UCSD-AML1 (cell line): ENCODE measurements around the gene CCDC9B.

Experiments used
- DNase-seq: peaks from one replicate; lab custom pipeline; 2025; ENCODE audit not compliant: unreplicated experiment; lab: John Stamatoyannopoulos, UW

The CCDC9B gene

DNA sequence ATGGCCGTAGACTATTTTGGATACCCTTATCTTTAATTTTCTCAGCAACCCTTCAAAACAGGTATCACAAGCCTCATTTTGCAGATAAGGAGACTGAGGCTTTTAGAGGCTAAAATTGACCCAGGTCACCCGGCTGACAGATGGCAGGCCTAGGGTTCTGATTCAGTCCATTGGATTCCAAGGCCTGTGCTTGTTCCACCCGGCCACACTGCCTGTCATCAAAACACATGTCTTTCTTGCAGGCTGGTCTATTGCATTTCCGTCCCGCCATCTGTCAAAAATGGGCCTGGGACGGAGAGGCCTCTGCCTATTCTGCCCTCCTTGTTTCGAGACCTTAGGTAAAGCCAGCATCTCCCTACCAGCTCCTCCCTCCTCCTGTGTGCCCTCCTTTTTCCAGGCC is 9.1 kb downstream of the CCDC9B start:
- DNase-seq, result no peak

DNA sequence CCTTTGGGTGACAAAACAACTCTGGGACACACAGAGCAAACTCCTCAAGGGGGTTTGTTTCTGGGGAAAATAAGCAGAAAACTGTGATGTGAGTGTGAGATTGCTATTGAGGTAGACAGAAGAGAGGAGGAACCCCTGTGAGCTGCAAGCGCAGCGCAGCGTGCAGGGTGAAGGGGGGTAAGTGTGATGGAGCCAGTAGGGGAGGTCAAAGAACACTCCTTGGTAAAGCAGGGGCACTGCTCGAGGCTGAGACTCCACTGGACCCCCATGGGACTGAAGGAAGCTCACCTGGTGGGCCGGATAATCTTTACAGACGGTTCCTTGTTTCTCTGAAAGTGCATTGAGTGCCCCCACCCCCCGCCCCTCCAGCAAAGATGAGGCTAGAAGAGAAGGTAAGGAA is 9.7 kb downstream of the CCDC9B start:
- no peak for DNase-seq

DNA sequence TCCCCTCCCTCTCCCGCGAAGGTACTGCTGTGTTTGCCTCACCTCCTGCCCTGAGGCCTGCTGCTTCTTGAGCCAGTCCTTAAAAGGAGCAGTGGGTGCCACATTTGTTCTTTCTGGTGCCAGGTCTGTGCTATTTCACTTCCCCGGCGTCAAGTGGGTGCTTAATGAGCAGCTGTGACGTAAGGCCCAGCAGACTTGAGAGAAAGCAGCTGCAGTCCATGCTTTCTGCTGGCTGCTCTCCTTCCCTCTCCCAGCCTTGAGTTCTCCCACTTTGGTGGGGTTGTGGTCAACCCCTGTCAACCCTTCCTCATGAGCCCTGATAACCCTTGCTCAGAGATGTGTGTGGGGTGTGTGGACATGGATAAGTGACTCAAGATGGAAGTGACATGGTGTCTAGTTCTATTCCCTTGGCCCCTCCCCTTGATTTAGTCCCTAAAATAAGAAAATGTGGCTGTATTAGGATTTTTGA is 10.3 kb downstream of the CCDC9B start:
- DNase-seq, result peak; percentile 77

DNA sequence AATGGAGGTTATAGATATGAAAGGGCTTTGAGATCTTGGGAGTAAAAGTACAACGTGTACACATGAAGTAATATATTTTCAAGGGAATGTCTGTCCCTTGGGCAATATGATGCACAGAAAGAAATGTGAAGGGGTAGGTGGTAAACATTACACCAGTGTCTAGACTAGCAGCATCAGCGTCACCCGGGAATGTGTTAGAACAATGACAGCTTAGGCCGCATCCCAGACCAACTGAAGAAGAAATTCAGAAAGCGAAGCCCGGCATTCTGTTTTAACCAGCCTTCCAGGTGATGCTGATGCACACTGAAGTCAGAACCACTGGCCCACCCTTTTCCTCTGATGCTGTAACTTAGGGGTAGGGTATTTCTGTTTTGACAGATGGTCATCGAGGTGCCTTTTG is 10.9 kb downstream of the CCDC9B start:
- DNase-seq, result no peak

DNA sequence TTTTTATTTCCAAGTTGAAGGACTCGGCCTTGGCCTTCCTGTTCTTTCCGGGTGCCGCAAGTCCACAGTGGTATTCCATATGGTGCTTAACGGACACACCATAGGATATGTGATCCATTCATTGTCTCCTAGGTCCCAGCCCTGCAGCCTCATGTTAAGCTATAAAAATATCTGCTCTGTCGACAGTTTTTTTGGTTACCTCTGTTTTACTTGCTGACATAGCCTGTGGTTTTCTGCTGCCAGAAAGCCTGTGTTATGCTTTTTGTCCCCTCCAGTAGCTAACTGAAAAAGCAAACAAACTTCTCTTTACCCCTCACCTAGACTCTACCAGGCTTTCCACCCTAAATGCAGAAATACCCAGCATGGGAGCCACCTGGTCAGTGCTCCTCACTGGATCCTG is 12.0 kb downstream of the CCDC9B start:
- no peak for DNase-seq

DNA sequence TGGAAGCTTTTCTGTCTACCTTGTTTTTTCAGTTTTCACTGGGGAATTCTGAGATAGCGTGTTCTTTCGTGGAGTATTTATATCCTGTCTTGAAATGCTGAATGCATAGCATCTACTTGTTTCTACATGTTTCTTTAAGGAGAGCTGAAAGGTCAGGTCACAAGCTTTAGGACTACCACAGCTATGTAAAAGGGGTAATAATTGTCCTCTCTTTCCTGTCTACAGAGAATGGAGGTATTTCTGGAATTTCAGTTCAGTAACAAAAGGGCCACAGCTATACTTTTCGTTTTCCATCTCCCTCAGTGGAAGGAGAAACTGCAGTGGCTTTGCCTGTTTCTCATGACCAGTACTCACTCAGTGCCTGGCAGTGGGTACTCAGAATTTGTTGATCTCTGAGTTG is 12.6 kb downstream of the CCDC9B start:
- no peak for DNase-seq

DNA sequence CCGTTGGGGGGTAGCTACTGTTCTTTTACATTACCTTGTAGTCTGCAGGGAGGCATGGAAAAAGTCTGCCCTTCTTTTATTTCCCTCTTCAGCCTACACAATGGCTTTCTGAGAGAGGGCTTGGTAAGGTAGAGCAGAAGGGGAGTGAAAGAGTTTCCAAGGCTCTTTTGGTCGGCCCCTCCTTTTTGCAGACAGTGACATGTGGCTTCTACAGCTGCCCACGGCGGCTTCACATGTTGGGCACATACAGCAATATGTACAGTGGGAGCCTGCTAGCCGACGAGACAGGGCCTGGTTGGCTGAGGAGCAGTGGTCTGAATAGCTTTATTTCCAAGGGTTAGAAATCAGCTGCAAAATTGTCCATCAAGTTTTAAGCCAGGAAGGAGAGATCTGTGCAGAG is 13.3 kb downstream of the CCDC9B start:
- DNase-seq, result no peak

DNA sequence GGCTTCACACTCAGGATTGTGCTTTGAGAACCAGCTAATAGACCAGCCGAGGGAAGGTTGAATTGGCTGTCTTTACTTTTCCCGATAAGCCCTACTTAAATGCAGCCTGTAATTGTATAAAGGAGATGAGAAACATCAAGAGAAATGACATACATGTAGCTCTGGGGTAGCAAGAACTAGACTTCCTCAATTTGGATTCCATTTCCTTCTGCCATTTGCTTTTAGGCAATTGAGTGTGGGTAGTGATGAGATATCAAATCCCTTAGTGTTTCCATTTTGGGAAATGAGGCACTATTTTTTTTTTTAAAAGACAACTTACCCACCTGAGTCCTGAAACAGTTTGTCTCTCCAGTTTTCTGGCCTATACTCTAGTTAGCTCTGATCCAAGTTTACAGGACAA is 15.0 kb downstream of the CCDC9B start:
- no peak for DNase-seq

DNA sequence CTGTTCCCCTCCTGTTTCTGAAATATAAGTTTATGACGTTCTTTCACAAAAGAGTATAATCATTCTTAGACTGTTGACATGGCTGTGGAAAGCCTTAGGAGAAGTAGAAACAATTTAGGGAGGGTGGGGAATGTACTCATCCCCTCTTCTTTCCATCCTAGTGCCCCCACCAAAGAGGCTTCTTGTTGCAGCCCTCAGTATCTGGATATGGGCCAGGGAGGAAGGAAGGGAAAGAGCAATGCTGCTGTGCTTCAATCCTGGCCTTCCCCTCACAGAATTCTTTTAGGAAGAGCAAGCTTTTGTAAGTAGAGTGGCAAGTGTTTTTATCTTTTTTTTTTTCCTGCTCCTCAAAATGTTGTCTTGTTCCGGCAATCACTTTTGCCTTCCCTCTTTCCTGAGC is 15.6 kb downstream of the CCDC9B start:
- no peak for DNase-seq

DNA sequence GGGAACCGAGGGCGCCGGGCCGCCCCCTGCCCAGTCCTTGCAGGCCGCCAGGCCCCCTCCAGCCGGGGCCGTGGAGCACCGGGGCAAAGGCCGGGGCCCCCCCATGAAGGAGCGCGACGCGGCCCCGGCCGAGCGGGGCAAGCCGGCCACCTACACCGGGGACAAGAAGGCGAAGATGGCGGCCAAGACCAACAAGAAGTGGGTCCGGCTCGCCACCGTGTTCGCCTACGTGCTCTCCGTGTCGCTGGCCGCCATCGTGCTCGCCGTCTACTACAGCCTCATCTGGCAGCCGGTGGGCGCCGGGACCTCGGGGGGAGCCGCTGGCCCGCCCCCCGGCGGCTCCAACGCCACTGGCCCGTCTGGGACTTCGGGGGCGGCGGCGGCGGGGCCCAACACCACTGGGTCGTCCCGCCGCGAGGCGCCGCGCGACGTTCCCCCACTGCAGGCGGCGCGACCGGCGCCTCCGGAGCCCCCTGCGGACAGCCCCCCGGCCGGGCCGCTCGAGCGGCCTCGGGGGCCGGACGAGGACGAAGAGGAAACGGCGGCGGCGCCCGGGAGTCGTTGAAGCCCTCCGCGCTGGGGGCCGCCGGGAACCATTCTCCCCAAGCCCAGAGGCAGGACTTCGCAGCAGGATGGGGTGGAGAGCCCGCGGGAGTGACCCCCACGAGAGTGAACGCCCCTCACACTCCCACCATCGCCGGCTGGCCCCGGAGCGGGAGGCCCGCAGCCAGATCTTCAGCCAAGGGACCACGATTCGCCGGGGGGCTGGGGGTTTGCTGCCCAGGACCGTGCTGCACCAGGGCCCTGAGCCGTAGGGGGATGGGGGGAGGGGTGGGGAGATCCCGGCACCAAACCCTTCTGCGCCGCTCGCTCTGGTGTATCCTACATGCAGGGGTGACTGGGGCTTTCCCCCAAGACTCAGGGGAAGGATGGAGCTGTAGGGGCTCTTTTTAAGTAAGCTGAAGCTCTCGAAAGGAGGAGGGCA is 16.5 kb downstream of the CCDC9B start:
- no peak for DNase-seq

DNA sequence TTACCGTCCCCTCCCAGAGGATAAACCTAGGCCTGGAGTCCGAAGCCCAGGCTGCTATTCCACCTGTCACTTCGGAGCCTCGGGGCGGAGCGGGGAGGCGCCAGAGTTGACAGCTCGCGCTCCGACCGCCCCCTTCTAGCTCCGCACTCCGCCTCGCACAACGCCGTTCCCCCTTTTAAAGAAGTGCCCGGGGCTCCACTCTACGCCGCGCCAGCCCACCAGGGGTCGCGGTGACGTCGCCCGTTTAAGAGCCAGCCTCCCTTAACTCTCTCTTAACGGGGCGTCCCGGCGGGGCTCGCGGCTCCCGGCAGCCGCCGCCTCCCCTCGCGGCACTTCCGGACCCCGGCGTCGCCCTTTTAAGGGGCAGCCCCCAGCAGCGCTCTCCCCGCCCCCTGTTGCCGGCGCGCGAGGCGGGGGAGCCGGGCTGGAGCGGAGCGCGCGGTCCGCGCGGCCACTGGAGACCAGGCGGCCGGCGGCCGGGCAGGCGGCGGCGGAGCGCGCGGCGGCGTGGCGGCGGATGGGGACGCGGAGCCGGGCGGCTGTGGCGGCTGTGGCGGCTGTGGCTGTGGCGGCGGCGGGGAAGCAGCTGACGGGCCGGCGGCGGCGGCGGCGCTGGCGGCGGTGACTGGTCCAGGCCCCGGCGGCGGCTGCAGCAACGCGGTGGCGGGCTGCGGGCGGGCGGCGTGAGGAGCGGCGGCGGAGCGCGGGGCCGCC is 17.3 kb downstream of the CCDC9B start, which contains the start of gene INAFM2:
INAFM2 (plus strand) TSS at position 454 of the 714 bp plus-strand sequence. CDS start 364 bp downstream, outside the sequence.
- peak; percentile 98 for DNase-seq

DNA sequence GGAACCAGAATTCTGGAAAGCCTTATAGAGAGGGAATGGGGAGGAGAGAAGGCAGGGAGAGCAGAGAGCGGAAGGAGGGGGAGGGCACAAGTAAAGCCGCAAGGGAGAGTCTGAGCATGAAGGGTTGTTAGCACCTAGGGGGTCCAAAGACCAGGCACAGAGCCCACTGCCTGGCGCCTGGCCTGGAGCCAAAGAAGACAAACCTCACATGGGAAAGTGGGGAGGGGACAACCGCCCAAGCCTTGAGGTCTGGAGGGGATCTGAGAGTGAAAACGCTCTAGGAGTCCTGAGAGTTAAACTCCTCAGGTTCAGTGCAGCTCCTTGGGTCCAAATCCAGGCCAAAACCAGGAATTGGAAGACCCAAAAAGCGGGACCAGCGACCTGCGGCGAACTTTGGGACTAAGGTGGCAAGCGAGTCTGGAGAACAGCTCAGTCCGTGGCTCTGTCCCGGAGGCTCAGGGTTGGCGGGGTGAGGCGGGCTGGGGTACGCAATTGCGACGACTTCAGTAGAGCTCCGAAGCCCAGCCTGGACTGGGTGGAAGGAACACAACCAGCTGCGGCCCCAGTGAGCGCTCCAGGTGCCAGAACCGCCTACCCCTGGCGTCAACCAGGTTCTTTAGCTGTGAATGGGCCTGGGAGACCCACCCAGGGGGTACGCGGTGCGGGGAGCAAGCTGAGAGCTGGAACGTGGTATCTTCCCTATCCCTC is 18.1 kb downstream of the CCDC9B start:
- DNase-seq, result no peak

DNA sequence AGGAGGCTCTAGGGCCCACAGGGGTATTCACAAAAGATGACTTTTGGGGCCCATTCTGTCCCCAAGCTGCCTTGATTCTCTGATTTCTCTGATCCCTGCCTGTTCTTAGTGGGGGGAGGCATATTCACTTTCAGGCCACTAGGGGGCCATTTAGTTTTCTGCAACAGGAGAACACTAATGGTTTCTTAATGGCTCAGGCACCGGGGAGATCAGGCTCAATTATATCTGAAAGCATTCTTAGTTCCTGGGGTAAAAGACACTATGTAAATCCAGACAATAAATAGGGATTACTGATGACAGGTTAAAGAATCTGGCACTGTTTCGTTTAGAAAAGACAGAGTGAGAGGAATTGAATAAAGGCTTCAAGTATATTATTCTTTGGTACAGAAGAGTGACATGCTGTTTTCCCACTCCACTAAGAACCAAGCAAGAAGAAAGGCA is 19.8 kb downstream of the CCDC9B start:
- DNase-seq, result no peak

DNA sequence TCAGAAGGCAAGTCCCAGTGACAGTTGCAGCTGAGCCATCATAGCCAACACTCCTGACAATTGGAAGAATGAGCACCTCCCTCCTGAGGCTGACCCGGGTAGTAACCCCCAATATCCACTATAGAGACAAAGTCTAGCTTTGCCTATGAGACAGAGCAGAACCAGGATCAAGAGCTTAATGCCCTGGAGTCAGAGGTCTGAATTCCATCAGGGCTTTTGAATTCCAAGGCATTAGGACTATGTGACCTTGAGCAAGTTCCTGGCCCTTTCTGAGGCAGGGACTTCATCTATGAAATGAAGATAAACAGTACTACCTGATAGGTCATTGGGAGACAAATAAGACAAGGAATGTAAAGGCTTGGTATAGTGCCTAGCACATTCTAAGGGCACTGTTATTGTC is 20.3 kb downstream of the CCDC9B start:
- no peak for DNase-seq

DNA sequence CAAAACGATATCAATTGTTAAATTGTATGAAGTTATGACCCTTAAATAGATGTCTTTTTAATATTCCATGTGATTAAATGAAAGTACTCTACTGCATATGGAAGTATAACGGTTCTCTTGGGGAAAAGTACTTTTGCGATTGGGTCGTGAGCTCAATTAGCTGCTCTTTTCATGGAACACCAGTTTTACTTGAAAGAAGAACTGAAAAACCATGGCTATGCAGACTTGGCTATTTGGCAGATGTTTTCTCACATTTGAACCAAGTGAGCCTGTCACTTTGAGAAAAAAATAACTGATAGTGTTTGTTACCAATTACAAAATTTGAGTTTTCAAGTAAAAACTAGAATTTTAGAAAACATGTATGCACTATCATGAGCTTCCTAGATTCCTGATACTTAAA is 23.2 kb downstream of the CCDC9B start:
- DNase-seq, result no peak

DNA sequence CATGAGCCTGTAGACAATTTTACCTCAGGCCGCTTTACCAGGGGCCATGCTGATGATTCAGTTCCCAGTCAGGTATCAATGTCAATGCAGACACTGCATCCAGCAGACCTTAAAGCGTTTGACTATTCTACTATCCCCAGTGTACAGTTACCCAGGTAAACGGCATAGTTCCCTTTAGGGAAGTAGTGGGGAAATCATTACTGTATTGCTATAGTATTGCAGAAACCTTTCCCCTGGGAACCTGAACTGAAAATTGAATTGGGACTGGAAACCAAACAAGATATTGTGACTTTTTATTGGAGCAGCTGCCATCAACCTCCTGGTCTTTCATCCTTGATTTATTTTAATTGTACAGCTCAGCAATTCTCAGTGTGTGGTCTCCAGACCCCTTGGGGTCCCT is 23.8 kb downstream of the CCDC9B start:
- DNase-seq, result no peak

DNA sequence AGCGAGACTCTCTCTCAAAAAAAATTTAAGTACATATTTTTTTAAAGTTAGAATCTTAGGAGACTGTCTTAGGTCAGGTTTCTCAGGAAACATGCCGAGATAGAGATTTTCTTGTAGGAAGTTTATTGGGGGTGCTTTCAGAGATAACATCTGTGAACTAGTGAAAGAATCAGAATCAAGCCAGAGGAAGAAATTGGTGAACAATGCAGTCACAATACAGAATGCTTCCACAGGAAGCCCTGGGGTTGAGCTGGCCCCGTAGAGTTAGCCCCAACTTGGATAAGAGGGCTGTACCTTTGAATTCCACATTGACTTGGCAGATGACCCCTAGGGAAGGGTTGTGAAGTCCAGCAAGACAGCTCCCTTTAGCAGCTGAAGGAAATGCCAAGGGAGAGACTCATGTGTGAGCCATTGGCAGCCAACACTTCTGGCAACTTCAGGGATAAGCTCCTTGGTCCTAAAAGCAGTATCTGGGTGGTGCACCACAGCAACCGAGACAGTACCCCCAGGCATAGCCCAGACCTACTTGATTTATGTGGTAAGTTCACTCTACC is 25.9 kb downstream of the CCDC9B start:
- no peak for DNase-seq

DNA sequence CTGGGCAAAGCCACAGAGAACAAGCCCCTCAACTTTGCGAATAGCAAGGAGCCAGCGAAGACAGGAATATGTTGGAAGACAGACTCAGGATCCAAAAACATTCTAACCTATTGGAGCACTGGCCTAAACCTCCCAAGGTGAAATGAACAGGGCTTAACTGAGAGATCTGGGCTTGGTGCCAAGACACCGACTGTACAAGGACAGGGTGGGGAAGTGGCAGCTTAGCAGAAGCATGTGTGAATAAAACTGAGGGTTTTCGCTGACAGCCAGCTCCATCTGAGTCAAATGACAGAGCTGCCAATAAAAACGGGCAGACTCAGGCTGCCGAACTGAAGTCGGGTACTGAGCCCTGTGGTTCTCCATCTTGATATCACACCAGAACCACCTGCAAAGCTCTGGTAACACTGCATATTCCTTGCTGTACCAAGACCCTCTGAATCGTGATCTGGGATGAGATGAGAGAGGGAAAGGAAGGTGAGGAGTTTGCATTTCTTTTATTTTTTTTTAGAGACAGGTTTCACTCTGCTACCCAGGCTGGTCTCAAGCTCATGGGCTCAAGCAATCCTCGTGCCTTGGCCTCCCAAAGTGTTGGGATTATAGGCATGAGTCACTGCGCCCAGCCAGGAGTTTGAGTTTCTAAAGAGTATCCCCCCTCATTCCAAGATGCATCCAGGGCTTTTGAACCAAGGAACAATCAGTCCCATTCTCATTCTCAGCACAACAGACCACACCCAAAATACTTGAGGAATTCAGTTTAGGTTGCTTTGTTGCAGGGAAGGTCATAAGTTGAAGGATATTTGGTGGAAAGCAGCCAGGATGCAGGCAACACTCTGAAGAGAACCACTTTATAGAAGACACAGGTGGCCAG is 27.0 kb downstream of the CCDC9B start:
- DNase-seq, result peak; percentile 55

DNA sequence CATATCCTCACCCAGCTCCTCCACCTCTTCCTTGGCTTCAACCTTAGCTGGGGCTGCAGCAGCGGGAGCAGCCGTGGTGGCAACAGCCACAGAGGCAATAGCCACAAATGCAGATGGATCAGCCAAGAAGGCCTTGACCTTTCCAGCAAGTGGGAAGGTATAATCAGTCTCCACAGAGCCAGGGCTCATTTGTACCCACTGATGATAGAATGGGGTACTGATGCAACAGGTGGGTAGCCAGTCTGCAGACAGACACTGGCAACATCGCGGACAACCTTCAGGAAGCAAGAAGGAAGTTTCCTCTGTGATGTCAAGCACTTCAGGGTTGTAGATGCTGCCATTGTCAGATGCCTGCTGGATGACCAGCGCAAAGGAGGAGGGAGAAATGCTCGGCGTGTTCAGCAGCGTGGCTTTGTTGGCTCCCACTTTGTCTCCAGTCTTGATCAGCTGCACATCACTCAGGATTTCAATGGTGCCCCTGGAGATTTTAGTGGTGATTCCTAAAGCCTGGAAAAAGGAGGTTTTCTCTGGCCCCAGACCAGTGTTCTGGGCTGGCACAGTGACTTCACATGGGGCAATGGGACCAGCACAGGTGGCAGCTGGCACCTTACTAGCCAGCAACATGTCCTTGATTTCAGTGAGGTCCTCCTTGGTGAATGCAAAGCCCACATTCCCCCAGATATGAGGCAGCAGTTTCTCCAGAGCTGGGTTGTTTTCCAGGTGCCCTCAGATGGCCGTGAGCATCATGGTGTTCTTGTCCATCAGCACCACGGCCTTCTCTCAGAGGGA is 28.2 kb downstream of the CCDC9B start:
- no peak for DNase-seq
